MM.1S (cell line): ENCODE results near the gene C1orf94.

Experiments used
- DNase-seq: peaks from one replicate; pipeline ENCODE4 v3.0.0-alpha.2; 2015
- H2AFZ ChIP-seq: fragments of 300-600 bp; sonication (generic); 2 replicates; pipeline ENCODE4 v1.6.0; 2016; ENCODE audit warnings: antibody characterized with exemption, low read length
- H3F3A ChIP-seq: fragments of 300-600 bp; sonication (generic); 2 replicates; pipeline ENCODE4 v1.6.1; 2016; ENCODE audit warnings: mild to moderate bottlenecking, antibody characterized with exemption, low read length, moderate library complexity, mixed read lengths; ENCODE audit not compliant: insufficient read depth
- H3K27ac ChIP-seq: fragments of 300-600 bp; sonication (generic); 2 replicates; pipeline ENCODE4 v1.5.1; 2016; ENCODE audit warnings: mild to moderate bottlenecking, low read length
- H3K27me3 ChIP-seq: fragments of 300-600 bp; sonication (generic); replicated peaks from 2 replicates; pipeline ENCODE4 v1.6.0; 2016; ENCODE audit warnings: low read length; ENCODE audit not compliant: insufficient read depth
- H3K36me3 ChIP-seq: fragments of 300-600 bp; sonication (generic); replicated peaks from 2 replicates; pipeline ENCODE4 v1.6.1; 2016; ENCODE audit warnings: mild to moderate bottlenecking, low read length, mixed read lengths; ENCODE audit not compliant: insufficient read depth
- H3K4me1 ChIP-seq: fragments of 300-600 bp; sonication (generic); 2 replicates; pipeline ENCODE4 v1.6.1; 2016; ENCODE audit warnings: low read length, mixed read lengths
- H3K4me2 ChIP-seq: fragments of 300-600 bp; sonication (generic); 2 replicates; pipeline ENCODE4 v1.6.0; 2016; ENCODE audit warnings: low read depth, low read length
- H3K4me3 ChIP-seq: fragments of 300-600 bp; sonication (generic); 2 replicates; pipeline ENCODE4 v1.5.1; 2016; ENCODE audit warnings: low read length, mixed read lengths
- H3K79me2 ChIP-seq: fragments of 300-600 bp; sonication (generic); 2 replicates; pipeline ENCODE4 v1.6.1; 2016; ENCODE audit warnings: mixed run types, low read length, mixed read lengths
- H3K9ac ChIP-seq: fragments of 300-600 bp; sonication (generic); 2 replicates; pipeline ENCODE4 v1.6.1; 2016; ENCODE audit warnings: low read length, mixed read lengths
- H3K9me2 ChIP-seq: fragments of 300-600 bp; sonication (generic); replicated peaks from 2 replicates; pipeline ENCODE4 v1.6.1; 2016; ENCODE audit warnings: mild to moderate bottlenecking, low read length, mixed read lengths; ENCODE audit not compliant: insufficient read depth
- H3K9me3 ChIP-seq: fragments of 300-600 bp; sonication (generic); replicated peaks from 2 replicates; pipeline ENCODE4 v1.6.1; 2016; ENCODE audit warnings: mild to moderate bottlenecking, low read length, mixed read lengths; ENCODE audit not compliant: insufficient read depth
- H4K20me1 ChIP-seq: fragments of 300-600 bp; sonication (generic); 2 replicates; pipeline ENCODE4 v1.6.1; 2016; ENCODE audit warnings: mild to moderate bottlenecking, low read length, moderate library complexity, mixed read lengths; ENCODE audit not compliant: insufficient read depth
- CTCF ChIP-seq: fragments of 300-600 bp; sonication (generic); IDR thresholded peaks from 2 replicates; pipeline ENCODE4 v1.5.1; 2016; ENCODE audit warnings: antibody characterized with exemption, low read length, mixed read lengths
- EZH2 ChIP-seq: fragments of 300-600 bp; sonication (generic); optimal IDR thresholded peaks from 2 replicates; pipeline ENCODE3; 2017; ENCODE audit warnings: low read depth, mild to moderate bottlenecking, antibody characterized with exemption, low read length, mixed read lengths
- EZH2phosphoT487 ChIP-seq: fragments of 300-600 bp; sonication (generic); IDR thresholded peaks from 2 replicates; pipeline ENCODE4 v1.6.1; 2018; ENCODE audit warnings: antibody characterized with exemption, low read length

C1orf94 gene

GRCh38 chr1:34131396-34132160, 45.1 kb upstream of the C1orf94 start:
- Histone ChIP-seq H2AFZ (no peak overlapping the region), H3K79me2 (no peaks in the 10 kb centered on the region), H3K4me1 (no peaks in the 10 kb centered on the region), H3F3A (no peaks in the 10 kb centered on the region), H3K4me2 (no peak overlapping the region), H3K27ac (no peak overlapping the region), H3K36me3 (no peaks in the 10 kb centered on the region), H3K9me3 (no peaks in the 10 kb centered on the region), H3K9ac (no peak overlapping the region), H3K4me3 (no peak overlapping the region), H3K27me3 (peaks cover 27% of the 10 kb centered on the region), H4K20me1 (no peaks in the 10 kb centered on the region), H3K9me2 (no peaks in the 10 kb centered on the region)
- no peak for DNase-seq
- TF ChIP-seq EZH2phosphoT487 (no peak), EZH2 (no peak), CTCF (no peak)

GRCh38 chr1:34132161-34132420, 44.6 kb upstream of the C1orf94 start:
- no peak overlapping the region for H3K9ac ChIP-seq
- H4K20me1 ChIP-seq: no peaks in the 10 kb centered on the region
- H3K79me2 ChIP-seq: no peaks in the 10 kb centered on the region
- no peak overlapping the region for H3K4me3 ChIP-seq
- H3F3A ChIP-seq: no peaks in the 10 kb centered on the region
- no peaks in the 10 kb centered on the region for H3K9me2 ChIP-seq
- H3K27me3 ChIP-seq: peaks cover 22% of the 10 kb centered on the region
- H3K36me3 ChIP-seq: no peaks in the 10 kb centered on the region
- no peak overlapping the region for H3K4me2 ChIP-seq
- no peaks in the 10 kb centered on the region for H3K4me1 ChIP-seq
- H3K27ac ChIP-seq: no peak overlapping the region
- TF ChIP-seq EZH2 (no peak), EZH2phosphoT487 (no peak), CTCF (no peak)
- DNase-seq: no peak
- no peaks in the 10 kb centered on the region for H3K9me3 ChIP-seq
- no peak overlapping the region for H2AFZ ChIP-seq

GRCh38 chr1:34137411-34137810, 39.3 kb upstream of the C1orf94 start:
- H3K79me2 ChIP-seq: no peaks in the 10 kb centered on the region
- no peaks in the 10 kb centered on the region for H3F3A ChIP-seq
- H3K36me3 ChIP-seq: no peaks in the 10 kb centered on the region
- no peak overlapping the region for H2AFZ ChIP-seq
- H3K4me1 ChIP-seq: no peaks in the 10 kb centered on the region
- H3K9me2 ChIP-seq: no peaks in the 10 kb centered on the region
- no peak overlapping the region for H3K9ac ChIP-seq
- TF ChIP-seq CTCF: no peak
- no peak for TF ChIP-seq EZH2phosphoT487
- no peak for TF ChIP-seq EZH2
- H3K27me3 ChIP-seq: peaks cover 10% of the 10 kb centered on the region
- H3K4me3 ChIP-seq: no peak overlapping the region
- no peaks in the 10 kb centered on the region for H3K9me3 ChIP-seq
- no peak overlapping the region for H3K27ac ChIP-seq
- H4K20me1 ChIP-seq: no peaks in the 10 kb centered on the region
- no peak for DNase-seq
- no peak overlapping the region for H3K4me2 ChIP-seq
